Heart left ventricle (tissue), 16 donors: ENCODE results near the gene DPH5. TPM values are rescaled to one million over a fixed set of nuclear protein-coding genes. Genes with fewer than 3 reads are reported as not detected.

Experiments used
- ATAC-seq, 4 donors: fragments of 200-7000 bp; cut with Tn5 transposase; one replicate each; pipeline ENCODE4 v1.9.1; 2020 to 2022; ENCODE audit warnings: moderate library complexity in 4 of 4, mild to moderate bottlenecking in 3 of 4, moderate number of reproducible peaks in 1 of 4
- DNase-seq, 5 donors: peaks; one replicate each; pipeline ENCODE4 v3.0.0-alpha.2; 2020
- H3K27ac ChIP-seq, 12 donors: fragments of 200-600 bp; sonication (generic) in 4 of 12; one replicate each; pipeline versions ENCODE4 v1.5.0 to v1.8.0; 2016 to 2022; ENCODE audit warnings: mild to moderate bottlenecking in 2 of 12
- H3K27me3 ChIP-seq, 9 donors: fragments of 200-600 bp; sonication (generic) in 2 of 9; one replicate each; pipeline versions ENCODE4 v1.5.1 to v1.8.0; 2016 to 2022; ENCODE audit warnings: mild to moderate bottlenecking in 3 of 9
- H3K36me3 ChIP-seq, 9 donors: fragments of 200-600 bp; sonication (generic) in 2 of 9; one replicate each; pipeline versions ENCODE4 v1.5.0 to v1.8.0; 2018 to 2022; ENCODE audit warnings: mild to moderate bottlenecking in 2 of 9
- H3K4me1 ChIP-seq, 12 donors: fragments of 200-600 bp; sonication (generic) in 4 of 12; one replicate each; pipeline versions ENCODE4 v1.5.0 to v1.8.0; 2016 to 2022; ENCODE audit warnings: mild to moderate bottlenecking in 3 of 12
- H3K4me3 ChIP-seq, 12 donors: fragments of 200-600 bp; sonication (generic) in 4 of 12; one replicate each; pipeline versions ENCODE4 v1.5.0 to v1.8.0; 2017 to 2022; ENCODE audit warnings: mild to moderate bottlenecking in 9 of 12, moderate library complexity in 4 of 12
- H3K9me3 ChIP-seq, 12 donors: fragments of 200-600 bp; sonication (generic) in 4 of 12; one replicate each; pipeline versions ENCODE4 v1.5.0 to v1.8.0; 2016 to 2022; ENCODE audit warnings: mild to moderate bottlenecking in 1 of 12
- POLR2A ChIP-seq, 2 donors: fragments of 450-650 bp; IDR thresholded peaks; one replicate each; pipeline ENCODE4 v1.6.1; 2017; ENCODE audit warnings: antibody characterized with exemption in 2 of 2, mild to moderate bottlenecking in 2 of 2, moderate library complexity in 2 of 2
- whole genome bisulfite sequencing, 4 donors: extraction: QIAGEN DNeasy Blood & Tissue Kit in 2 of 4; methylation state at CpG; one replicate each; pipeline versions ENCODE4 v1.1.5 to v1.1.7; 2013 to 2018; 5-methylcytosine and 5-hydroxymethylcytosine counted together
- intact Hi-C, 10 donors: fragments of 100-400 bp; cut with DNase I; formaldehyde crosslinking; loops; one replicate each; pipeline versions ENCODE4 v1.11.1 to v1.14.2; 2022
- polyA plus RNA-seq, 2 donors: library from polyadenylated mRNA; stranded (reverse); fragments of 200-250 nt; gene quantifications; one replicate each; pipeline ENCODE4 v1.2.3, GENCODE V29; 2013
- total RNA-seq, 9 donors: library from RNA; depleted of rRNA in 2 of 9; stranded (reverse); fragments of >200 nt in 2 of 9; fragmentation: NEBNext Ultra II Directional in 3 of 9; extraction: Animal tissue kit (Norgen Biotek cat#: 25700) in 3 of 9; gene quantifications; one replicate each; pipeline versions ENCODE4 v1.1.0 to v1.2.4, GENCODE V29; 2016 to 2023
- TF ChIP-seq, protein P1 (sequence below), 12 donors: fragments of 200-600 bp; sonication (generic) in 4 of 12; IDR thresholded peaks; one replicate each; pipeline versions ENCODE4 v1.5.0 to v1.8.0; 2018 to 2022; ENCODE audit warnings: antibody characterized with exemption in 12 of 12, mild to moderate bottlenecking in 5 of 12
- donor health status: ischemic (EF 13 %, LVEDD 7.1; RV severe dilation, severe dysfunction).
- donor health status: healthy with polysubstance abuse.
- donor health status: DM: no; HTN: yes; CAD: no.
- donor health status: DM: no; HTN: no; CAD: no.
- donor health status: ischemic (EF 25% LVEDD 6.9; RV normal size, moderate dysfunction).
- donor health status: ischemic (EF 25% LVEDD 5.7; RV mildly dilated, moderate dysfunction).
- donor health status: healthy.
- donor health status: DM: yes; HTN: yes; CAD: no.
- donor health status: ischemic (EF 35%, LVEDD 5.7; RV mildly dilated, moderate dysfunction).
- donor health status: nonischemic (EF 11% LVEDD 7.7; RV severe dilation, severe dysfunction).
- donor health status: DM: yes; HTN: yes; CAD: no.
- donor health status: PGD.
- donor health status: ischemic (EF 29% LVEDD 5.4; RV normal size, mild dysfunction).
- donor health status: nonischemic (EF 23%, LVEDD 6.1; RV moderate dilation, normal function).

DPH5 gene
- total and polyA plus RNA-seq, 11 donors: 14.8 to 38.1 (median 28.3) TPM

DNA sequence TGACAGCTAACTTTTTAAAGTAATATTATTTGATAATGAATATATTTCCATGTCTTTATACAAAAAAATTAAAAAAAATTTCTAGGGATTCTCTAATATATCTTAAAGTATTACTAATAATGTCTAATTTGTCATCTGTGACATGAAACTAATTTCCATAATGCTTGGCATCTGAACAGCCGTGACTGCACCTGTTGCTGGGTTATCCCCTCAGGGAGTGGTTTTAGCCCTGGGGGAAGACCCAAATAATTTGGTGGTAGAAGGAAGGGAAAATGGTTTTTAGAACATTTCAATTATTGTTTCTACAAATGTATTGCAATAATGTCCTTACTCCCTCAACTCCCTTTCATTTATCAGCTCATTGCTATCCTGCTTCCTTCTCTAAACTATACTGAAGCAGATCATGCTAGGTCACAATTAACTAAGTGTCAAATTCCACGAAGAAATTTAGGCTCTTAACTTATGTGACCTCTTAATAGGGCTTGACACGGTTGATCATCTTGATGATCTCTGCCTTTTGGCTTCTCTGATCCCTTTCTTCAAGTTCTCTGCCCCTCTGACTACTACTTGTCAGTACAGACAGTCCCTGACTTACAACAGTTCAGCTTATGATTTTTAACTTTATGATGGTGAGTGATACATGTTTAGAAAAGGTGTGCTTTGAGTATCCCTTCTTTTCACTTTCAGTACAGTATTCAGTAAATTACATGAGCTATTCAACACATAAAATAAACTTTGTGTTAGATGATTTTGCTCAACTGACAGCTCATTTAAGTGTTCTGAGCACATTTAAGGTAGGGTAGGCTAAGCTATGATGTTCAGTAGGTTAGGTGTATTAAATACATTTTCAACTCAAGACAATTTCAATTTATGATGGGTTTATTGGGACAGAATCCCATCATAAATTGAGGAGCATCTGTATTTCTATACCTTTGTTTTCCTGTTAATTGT, 26.4 kb upstream of the DPH5 start:
- intact Hi-C loops: no loop called here
- Histone ChIP-seq H3K4me1 (peaks cover 0 to 4% (median 0%) of the 10 kb centered on the region in 12 donors), H3K36me3 (peaks cover 0 to 9% (median 0%) of the 10 kb centered on the region in 9 donors), H3K9me3 (no peaks in the 10 kb centered on the region), H3K4me3 (no peak overlapping the region), H3K27ac (no peak overlapping the region), H3K27me3 (no peaks in the 10 kb centered on the region)
- TF ChIP-seq POLR2A (IDR thresholded peaks at IDR 0.05): no peak
- TF ChIP-seq, protein P1, sequence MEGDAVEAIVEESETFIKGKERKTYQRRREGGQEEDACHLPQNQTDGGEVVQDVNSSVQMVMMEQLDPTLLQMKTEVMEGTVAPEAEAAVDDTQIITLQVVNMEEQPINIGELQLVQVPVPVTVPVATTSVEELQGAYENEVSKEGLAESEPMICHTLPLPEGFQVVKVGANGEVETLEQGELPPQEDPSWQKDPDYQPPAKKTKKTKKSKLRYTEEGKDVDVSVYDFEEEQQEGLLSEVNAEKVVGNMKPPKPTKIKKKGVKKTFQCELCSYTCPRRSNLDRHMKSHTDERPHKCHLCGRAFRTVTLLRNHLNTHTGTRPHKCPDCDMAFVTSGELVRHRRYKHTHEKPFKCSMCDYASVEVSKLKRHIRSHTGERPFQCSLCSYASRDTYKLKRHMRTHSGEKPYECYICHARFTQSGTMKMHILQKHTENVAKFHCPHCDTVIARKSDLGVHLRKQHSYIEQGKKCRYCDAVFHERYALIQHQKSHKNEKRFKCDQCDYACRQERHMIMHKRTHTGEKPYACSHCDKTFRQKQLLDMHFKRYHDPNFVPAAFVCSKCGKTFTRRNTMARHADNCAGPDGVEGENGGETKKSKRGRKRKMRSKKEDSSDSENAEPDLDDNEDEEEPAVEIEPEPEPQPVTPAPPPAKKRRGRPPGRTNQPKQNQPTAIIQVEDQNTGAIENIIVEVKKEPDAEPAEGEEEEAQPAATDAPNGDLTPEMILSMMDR (IDR thresholded peaks at IDR 0.05): no peak
- ATAC-seq: no peak
- 58 to 74% (median 64%) methylated on average over 3 of the region's 3 CpGs for WGBS, 4 donors
- DNase-seq: no peak

DNA sequence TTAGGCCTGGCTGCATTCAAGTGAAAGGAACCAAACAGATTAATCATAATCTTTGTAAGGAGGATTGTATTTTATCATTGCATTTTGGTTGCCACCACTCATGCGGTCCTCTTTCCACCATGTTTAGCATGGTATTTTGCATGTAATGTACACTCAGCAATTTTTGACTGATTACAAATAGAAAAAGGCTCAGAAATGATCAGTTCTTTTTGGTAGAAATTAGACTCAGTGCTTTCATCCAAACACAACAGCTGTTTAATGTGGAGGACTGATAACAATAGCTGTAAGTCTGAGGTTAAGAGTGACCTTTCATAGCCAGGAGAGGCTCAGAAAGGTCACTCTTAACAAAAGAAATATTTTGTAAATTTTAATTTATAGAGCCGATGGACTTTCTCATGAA, 25.3 kb upstream of the DPH5 start:
- Histone ChIP-seq H3K4me3 (no peak overlapping the region), H3K27me3 (no peaks in the 10 kb centered on the region), H3K9me3 (no peaks in the 10 kb centered on the region), H3K4me1 (peaks cover 0 to 4% (median 0%) of the 10 kb centered on the region in 12 donors), H3K27ac (no peak overlapping the region), H3K36me3 (peaks cover 0 to 9% (median 0%) of the 10 kb centered on the region in 9 donors)
- DNase-seq (no peak), ATAC-seq (no peak)
- intact Hi-C loops: no loop called here
- TF ChIP-seq, protein P1 (IDR thresholded peaks at IDR 0.05): no peak
- no peak for TF ChIP-seq POLR2A (IDR thresholded peaks at IDR 0.05)
- 93 to 97% (median 95%) methylated on average over 2 of the region's 2 CpGs for WGBS, 4 donors

DNA sequence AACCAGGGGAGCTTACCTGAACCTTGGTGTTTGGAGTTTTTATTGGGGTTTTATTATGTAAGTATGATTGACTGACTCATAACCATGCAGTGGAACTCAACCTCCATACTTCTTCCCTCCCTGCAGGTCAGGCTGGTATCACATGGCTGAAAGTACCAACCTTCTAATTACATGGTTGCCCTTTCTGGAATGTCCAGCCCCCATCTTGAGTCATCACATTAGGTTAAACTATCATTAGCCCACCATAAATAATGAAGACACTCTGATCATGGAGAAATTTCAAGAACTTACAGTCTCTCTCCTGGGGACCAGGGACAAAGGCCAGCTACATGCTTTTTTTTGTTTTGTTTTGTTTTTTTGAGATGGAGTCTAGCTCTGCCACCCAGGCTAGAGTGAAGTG, 19.2 kb upstream of the DPH5 start:
- TF ChIP-seq, protein P1 (IDR thresholded peaks at IDR 0.05): no peak
- TF ChIP-seq POLR2A (IDR thresholded peaks at IDR 0.05): no peak
- ATAC-seq (no peak), DNase-seq (no peak)
- intact Hi-C loops: loop anchor here in 4 of 10 donors (5.0 to 10.0 kb wide), 2 partner anchors 190 to 193 kb away; partner anchors contain the start of gene S1PR1 (in 4 of the 4)
- Histone ChIP-seq H3K27me3 (no peaks in the 10 kb centered on the region), H3K4me3 (no peak overlapping the region), H3K27ac (no peak overlapping the region), H3K9me3 (peaks cover 0 to 17% (median 0%) of the 10 kb centered on the region in 12 donors), H3K4me1 (peaks cover 0 to 14% (median 4%) of the 10 kb centered on the region in 12 donors), H3K36me3 (peaks cover 0 to 8% (median 0%) of the 10 kb centered on the region in 9 donors)

DNA sequence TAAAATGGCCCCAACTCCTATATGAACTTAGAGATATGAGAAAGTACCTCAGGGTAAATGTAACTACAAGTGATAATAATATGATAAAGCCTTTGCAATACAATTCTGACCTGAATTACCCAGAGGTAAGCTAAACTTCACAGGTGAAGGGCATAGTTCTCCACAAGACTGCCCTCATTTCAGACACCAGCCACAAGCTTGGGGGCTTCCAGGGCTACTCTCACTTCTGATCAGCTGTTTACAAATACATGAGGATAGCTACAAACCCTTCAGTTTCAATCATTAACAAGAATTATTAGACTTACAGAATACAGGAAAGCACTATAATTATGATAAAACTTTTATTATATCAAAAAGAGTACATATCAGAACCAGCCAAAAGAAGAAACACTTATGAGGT, 18.7 kb upstream of the DPH5 start:
- peaks cover 0 to 17% (median 0%) of the 10 kb centered on the region in 12 donors for H3K9me3 ChIP-seq
- intact Hi-C loops: loop anchor here in 4 of 10 donors (5.0 to 10.0 kb wide), 2 partner anchors 191 to 193 kb away; partner anchors contain the start of gene S1PR1 (in 4 of the 4)
- no peak for DNase-seq
- no peak for ATAC-seq
- H3K27ac ChIP-seq: peak overlapping the region in 1 of 12 donors; percentile 21
- H3K4me1 ChIP-seq: peaks cover 0 to 14% (median 4%) of the 10 kb centered on the region in 12 donors
- H3K4me3 ChIP-seq: no peak overlapping the region
- no peak for TF ChIP-seq POLR2A (IDR thresholded peaks at IDR 0.05)
- TF ChIP-seq, protein P1 (IDR thresholded peaks at IDR 0.05): no peak
- H3K36me3 ChIP-seq: peaks cover 0 to 8% (median 0%) of the 10 kb centered on the region in 9 donors
- no peaks in the 10 kb centered on the region for H3K27me3 ChIP-seq
